GM12801 (cell line): Measurements from ENCODE around the gene ABI1.

Source experiments
- TF ChIP-seq, protein P1 (sequence below): IDR thresholded peaks from one replicate; pipeline ENCODE4 v1.5.1; 2011; ENCODE audit warnings: control low read depth; ENCODE audit not compliant: insufficient read length; ENCODE audit errors: extremely low read depth

ABI1 gene

DNA sequence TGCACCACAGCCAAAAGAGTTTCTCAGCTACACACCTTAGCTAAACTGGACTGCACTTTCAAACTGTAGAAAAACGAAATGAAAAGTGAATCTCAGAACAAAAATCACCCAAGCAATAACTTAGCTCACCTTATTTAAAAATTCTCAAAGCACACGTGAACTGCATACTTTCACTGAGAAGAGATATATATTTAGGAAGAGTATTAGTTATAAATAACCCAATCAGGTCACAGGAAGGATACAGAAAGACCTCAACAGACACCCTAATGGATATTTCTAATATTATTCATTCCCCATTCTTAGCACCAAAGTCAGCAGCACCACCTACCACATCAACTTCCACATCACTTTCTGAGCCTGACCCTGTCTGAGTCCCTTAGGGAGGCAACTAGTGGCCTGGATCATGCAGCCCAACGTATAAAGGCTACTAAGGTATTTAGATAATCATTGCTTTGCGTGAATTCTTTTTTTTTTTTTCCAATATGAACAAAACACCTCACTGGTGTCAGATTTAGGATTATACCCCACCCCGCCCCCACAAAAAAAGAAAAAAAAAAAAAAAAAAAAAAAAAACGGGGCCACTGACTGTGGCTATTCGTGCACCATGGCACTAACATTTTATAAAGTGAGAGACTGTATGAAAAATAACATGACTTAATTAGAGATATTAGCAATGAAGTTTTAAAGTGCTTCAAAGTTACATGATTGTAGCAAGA, 2.6 kb downstream of the ABI1 start:
- TF ChIP-seq, protein P1, sequence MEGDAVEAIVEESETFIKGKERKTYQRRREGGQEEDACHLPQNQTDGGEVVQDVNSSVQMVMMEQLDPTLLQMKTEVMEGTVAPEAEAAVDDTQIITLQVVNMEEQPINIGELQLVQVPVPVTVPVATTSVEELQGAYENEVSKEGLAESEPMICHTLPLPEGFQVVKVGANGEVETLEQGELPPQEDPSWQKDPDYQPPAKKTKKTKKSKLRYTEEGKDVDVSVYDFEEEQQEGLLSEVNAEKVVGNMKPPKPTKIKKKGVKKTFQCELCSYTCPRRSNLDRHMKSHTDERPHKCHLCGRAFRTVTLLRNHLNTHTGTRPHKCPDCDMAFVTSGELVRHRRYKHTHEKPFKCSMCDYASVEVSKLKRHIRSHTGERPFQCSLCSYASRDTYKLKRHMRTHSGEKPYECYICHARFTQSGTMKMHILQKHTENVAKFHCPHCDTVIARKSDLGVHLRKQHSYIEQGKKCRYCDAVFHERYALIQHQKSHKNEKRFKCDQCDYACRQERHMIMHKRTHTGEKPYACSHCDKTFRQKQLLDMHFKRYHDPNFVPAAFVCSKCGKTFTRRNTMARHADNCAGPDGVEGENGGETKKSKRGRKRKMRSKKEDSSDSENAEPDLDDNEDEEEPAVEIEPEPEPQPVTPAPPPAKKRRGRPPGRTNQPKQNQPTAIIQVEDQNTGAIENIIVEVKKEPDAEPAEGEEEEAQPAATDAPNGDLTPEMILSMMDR: no peak

GRCh38 chr10:26855186-26855585, 5.6 kb downstream of the ABI1 start:
- TF ChIP-seq, protein P1: no peak

DNA sequence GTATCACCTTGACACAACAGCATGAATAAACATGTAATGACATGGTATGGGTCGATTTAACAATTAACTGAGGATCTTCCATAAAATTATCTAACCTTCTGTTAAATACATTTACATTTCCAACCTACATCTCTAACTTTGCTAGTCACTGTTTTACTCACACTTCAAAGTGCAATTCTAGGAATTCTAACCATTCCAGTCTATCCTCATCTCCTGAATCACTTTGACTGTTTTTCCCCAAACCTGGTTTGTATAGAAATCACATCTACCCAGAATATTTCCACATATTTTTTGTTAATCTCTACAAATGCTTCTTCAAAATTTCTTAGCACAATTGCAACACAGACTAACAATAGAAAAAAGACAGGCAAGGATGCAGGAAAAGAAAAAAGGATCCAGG, 6.2 kb downstream of the ABI1 start:
- TF ChIP-seq, protein P1: no peak

DNA sequence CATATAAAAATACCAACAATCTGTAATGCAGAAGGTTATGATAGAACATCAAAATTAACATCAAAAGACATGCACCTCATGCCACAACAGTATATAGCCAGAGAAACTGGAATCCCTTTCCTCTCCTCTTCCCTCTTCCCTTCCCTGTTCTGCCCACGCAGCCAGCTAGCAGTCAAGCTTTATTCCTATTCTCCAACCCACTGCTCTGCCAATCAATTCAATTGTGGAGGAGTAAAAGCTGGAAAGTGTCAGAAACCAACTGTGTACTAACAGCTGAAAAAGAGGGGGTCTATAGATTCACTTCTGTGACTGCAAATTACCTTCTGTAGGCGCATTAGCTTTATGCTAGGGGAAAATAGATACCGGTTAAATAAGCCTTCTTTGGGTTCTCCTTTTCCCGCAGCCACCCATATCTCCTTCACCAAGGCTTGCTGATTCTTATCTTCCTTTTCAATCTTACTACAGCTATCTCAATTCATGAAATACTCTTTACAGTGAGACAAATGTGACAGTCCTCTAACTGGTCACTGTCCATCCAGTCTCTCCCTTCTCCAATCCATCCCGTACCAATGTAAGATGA, 16.3 kb downstream of the ABI1 start:
- TF ChIP-seq, protein P1: no peak

DNA sequence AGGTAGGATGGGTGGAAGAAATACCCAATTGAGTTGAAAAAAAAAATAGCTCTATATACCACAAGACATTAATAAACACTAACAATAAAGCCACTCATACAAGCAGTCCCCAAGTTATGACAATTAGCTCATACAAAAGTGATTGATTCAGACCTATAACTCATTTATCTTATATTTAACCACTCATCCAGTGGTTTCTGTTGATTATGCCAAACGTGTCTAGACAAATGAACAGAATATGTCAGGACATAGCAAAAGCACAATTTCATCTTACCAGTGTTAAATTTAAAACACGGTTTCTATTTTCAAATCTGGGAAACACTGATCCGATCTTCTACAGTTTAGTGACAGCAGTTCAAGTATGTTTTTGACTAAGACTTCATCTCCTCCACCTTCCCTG, 17.0 kb downstream of the ABI1 start:
- TF ChIP-seq, protein P1: no peak

GRCh38 chr10:26841733-26842317, 18.9 kb downstream of the ABI1 start:
- TF ChIP-seq, protein P1: no peak

DNA sequence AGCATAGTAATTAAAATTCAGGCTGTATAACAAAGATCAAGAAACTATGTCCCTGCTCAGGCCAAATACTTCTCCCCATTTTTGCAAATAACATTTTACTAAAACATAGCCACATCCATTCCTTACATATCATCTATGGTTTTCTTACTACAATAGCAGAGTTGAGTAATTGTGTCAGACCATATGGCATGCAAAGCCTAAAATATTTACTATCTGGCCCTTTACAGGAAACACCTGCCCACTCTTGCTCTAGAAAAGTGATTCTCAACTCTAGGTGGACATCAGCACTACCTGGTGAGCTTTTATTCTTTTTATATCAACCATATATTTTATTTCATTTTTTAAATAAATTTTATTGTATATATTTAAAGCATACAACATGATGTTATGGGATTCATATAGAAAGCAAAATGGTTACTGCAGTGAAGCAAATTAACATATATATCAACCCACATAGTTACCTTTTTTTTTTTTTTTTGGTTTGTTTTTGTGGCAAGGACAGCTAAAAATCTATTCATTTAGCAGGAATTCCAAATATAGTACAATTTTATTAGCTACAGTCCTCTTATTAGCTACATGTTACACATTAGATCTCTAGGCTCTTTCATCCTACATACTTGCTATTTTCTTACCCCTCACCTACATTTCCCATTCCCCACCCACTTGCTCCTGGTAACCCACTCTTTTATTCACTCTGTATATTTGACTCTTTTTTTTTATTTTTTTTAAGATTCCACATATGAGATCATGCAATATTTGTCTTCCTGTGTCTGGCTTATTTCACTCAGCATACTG, 19.6 kb downstream of the ABI1 start:
- TF ChIP-seq, protein P1: no peak
